Stimulated activated CD8-positive, alpha-beta memory T cell treated with anti-CD3 and anti-CD28 coated beads, Interleukin-4, amount 100 ng/mL, for 24 hours (primary cell): Measurements from ENCODE around the gene FHL2.

ENCODE experiments used
- DNase-seq: peaks from one replicate; pipeline ENCODE4 v3.0.0-alpha.2; 2020; ENCODE audit warnings: low read depth

The FHL2 gene

DNA sequence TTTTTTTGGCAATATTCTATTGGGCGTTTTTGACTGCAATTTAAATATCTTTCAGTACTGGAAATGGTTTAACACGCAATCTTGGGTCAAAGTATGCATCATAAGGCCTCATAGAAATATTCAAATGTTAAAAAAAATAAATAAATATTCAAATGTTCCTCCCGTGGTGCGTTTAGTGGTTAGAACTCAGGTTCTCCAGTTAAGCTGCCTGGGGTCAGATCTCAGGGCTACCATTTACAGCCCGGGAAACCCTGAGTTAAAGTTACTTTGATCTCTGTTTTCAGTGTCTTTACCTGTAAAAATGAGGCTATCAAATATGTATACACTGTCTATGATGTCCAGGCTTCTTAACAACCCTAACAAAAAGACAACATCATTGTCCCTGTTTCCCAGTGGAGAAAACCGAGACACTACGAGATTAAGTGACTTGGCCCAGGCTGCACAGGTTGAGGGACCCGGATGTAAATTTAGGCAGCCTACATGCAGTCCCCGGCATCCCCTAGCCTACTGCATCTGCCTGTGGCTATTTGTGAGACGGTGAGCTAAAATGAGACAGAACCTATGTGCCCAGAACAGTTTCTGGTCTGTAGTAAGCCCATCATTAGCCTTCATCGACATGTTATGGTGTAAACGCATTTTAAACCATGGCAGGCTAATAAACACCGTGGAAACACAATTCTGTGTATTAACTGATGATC lies 1.7 kb downstream of the FHL2 start:
- no peak for DNase-seq

DNA sequence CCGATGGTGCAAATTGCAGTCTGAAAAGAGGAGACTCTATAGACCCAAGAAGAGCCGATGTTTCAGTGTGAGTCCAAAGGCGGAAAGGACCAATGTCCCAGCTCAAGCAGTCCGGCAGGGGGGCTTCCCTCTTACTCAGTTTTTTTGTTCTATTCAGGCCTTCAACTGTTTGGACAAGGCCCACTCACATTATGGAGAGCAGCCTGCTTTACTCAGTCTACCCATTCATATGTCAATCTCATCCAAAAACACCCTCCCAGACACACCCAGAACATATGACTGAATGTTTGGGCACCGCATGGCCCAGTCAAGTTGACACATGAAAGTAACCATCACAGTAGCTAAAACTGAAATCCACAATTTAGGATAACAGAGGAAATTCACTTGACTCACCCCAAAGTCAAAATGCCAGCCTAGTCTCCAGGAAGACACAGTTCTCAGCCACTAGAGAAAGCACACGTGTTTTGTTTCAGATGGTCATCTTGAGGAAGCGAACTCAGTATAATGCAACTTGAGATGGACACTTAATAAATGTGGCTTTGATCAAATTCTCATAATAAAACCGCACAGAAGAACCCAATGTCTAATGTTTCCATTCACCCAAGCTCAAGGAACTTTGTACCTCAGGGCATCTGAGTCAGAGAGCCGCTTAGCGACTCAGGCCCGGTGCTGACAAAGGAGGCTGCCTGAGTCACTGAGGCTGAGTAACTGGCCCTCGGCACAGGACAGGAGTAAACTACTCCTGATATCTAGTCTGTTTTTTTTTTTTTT lies 2.4 kb downstream of the FHL2 start:
- DNase-seq: peak; percentile 22

- DNase-seq: no peak
Measured at GRCh38 chr2:105395691-105396090, 3.2 kb downstream of the FHL2 start.

DNA sequence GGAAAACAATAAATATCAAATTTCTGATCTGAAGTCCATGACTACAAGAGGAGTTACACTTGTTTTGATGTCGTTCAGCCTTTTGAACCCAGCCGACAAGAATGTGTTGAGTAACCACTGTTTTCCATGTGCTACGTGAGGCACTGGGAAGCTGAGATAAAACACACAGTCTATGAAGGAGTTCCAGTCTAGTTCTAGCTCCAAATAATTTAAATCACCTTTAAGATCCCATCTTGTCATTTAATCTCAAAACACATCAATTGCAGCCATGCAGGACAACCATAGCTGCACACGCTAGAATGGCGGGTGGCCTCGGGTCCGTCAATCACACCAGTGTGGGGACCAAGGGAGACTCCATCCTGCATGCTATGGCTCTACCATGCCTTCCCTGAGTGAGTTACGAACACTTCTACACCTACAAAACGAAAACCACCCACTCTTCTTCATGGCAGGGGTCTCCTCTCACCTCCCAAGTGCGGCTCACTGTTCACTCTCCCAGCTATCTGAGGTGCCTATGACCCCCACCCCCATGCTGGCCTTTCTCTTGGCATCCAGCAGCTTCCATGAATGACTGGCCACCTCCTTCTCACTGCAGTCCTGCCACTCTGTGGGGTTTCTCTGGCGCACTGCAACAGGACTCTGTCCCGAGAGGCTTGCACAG lies 3.8 kb downstream of the FHL2 start:
- no peak for DNase-seq

GRCh38 chr2:105393373-105394055 lies 5.3 kb downstream of the FHL2 start:
- DNase-seq: no peak

- DNase-seq: no peak
Measured at GRCh38 chr2:105391763-105392662, 6.8 kb downstream of the FHL2 start.

DNA sequence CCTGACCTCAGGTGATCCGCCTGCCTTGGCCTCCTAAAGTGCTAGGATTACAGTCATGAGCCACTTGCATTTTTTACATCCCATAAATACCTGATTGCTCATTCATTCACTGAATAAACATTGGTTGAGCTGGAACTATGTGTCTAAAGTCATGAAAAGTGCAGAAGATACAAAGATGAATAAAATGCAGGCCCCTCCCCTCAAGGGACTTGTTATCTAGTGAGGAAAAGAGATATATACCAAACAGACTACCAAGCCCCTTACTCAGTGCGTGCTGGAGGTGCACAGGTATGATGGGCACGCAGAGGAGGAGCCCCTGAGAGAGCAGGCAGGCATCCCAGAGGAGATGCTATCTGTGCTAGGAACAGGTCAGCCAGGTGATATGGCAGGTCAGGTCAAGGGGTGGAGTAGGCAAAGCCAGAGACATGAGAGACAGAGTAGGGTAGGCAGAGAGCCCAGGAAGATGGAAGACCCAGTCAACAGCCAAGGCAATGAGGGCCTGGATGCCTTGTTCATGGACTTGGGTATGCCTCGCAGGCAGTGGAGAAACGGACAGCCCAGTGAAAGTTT lies 7.7 kb downstream of the FHL2 start:
- DNase-seq: no peak

DNA sequence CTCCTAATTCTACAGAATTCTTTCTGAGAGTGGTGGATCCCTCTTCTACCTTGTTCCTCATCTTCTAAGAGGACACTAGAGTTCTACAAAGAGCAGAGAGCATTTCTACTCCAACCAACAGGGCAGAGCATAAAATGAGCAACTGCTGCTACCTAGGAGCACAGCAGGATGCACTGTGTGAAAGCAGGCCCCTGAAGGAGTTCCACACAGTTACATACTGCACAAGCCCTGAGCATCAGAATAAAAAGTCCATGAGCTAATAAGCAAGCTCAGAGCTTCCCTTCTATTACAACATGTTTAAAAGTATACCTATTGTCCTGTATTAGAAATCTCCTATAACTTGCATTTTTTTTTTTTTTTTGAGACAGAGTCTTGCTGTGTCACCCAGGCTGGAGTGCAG lies 8.4 kb downstream of the FHL2 start:
- no peak for DNase-seq

DNA sequence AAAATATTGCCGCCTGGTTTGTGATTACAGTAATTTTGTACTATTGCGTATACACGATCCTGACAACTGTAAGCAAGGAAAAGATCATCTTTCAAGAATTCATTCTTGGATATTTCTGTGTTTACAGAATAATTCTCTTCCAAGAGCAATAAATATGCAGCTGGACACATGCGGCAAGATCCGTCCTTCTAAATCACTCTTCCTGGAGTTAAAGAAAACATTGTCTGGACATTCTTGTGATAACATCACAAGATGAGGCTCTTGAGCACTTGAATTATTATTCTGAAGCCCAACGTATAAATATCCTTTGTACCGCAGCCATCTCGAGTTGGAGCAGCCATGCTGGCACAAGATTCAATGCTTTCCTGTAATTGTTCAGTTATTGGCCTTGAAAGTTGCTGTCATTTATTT lies 9.9 kb downstream of the FHL2 start:
- DNase-seq: no peak

DNA sequence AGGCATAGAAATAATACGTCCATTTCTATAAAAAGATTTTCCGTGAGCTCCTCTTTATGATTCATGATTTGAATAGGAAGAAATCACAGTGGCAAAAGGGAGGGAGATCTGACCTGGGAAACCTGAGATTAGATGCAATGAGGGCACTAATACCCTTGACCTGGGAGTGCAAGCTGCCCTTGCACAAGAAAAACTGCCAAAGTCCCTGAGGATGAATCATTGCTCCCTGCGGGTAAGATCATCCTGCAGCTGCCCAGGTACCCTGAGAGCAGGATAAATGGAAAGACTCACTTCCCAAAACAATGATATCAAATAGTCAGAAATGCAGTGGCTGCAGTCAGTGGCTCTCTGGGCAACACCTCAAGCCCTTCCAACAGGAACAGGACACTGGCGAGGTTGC lies 11.6 kb downstream of the FHL2 start:
- DNase-seq: no peak

DNA sequence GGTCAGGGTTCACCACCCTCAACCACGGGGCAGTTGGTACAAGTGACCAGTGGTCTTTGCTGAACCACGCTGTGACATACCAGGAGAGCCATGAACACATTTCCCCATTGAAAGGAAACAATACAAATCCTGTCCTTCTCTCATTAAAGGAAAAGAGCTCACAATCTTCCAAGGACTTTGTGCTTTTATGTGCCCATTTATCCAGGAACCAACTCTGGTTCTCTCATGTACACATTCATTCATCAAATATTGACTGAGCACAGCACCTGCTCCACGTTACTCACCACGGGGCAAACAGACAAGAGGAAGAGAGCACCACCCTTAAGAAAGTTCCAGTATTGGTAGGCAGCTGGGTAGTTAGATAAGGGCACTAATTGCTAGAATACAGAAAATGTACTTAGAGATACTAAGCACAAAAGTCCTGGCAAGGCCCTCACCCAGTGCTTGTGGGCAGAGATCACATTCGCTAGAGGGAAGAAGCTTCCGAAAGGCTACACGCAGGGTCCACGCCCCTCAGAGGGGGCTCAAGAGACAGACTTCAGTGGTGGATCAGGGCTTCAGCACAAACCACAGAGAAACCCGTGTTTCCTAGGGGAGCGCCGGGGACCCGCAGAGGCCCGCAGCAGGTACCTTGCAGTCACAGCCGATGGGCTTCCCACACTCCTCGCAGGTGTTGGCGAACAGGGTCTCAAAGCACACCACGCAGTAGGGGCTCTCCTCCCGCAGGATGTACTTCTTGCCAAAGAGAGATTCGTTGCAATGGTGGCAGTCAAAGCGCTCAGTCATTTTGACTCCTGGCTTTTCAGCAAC lies 12.9 kb downstream of the FHL2 start:
- DNase-seq: no peak

- DNase-seq: no peak
Measured at GRCh38 chr2:105384861-105385260, 14.0 kb downstream of the FHL2 start.

GRCh38 chr2:105384216-105384615 lies 14.6 kb downstream of the FHL2 start:
- no peak for DNase-seq

DNA sequence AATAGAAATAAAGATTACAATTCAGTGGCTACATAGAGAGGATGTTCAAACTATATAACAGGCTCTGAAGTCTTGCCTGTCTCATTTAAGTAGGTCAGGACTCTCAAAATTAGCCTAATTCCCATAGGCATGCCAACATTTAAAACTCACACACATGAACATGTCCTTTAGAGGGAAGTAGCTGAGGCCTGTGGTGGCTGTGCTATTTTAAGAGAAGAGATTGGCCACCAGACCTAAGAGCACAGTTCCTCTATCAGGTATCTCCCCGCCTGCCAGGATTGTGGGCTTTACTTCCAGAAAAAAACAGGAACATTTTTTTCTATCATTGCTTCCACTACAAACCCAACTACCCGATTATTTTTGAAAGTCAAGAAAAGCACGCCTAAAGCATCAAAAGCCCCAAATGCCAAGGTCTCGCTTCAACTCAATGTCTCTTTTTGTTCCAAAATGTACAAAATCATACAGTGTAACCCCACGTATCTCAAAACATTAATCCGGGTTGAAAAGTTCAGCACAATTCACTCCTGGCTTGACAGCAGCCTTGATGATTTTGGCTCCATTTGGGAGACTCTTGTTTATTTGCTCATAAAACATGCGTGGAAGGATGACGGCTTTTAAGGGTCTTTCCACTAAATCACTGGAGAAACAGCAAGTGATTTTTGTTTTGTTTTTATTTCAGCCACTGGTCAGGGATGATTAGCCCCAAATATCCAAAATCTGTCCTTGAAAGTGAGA lies 15.3 kb downstream of the FHL2 start:
- no peak for DNase-seq

- no peak for DNase-seq
Measured at GRCh38 chr2:105382177-105382576, 16.7 kb downstream of the FHL2 start.

GRCh38 chr2:105381101-105381668 lies 17.7 kb downstream of the FHL2 start:
- no peak for DNase-seq

DNA sequence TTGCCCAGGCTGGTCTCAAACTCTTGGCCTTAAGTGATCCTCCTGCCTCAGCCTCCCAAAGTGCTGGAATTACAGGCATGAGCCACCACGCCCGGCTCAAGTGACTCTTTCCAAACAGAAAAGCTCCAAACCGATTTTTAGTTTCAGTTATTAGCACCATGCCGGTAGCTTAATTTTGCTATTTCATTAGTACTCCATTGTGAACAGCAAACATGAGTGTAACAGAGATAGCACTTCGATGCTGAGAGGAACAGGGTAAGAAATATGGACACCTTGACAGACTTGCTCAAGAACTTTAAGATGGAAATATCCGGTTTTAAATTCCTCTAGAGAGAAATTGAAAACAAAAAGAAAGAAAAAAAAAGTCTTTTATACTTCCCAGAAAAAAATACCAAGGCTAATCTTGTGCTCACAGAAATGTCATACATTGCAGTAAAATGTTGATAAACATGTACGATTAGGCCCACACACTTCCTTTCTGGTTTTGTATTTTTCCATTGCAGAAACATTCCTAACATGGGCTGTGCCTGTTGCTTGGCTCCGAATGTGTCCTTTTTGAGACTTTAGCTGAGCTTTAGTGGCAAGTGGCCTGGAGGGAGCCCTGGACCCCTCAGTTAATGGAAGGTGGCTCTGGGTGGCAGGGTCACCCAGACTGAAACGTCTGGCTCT lies 18.3 kb downstream of the FHL2 start:
- no peak for DNase-seq

- no peak for DNase-seq
Measured at GRCh38 chr2:105379741-105380186, 19.1 kb downstream of the FHL2 start.
